Gastroesophageal sphincter (tissue), 3 donors: ENCODE measurements around the gene LRBA.
"Not testable (repeated sequence)": the region's sequence is repeated elsewhere in the genome, so short reads cannot be mapped to it uniquely, and the experiment has no call there.

ENCODE experiments used
- EP300 ChIP-seq: sonication (generic); formaldehyde crosslinking; IDR thresholded peaks from one replicate; pipeline ENCODE4 v1.6.1; 2017; ENCODE audit warnings: antibody characterized with exemption, mild to moderate bottlenecking
- TF ChIP-seq, protein P1 (sequence below), 4 experiments: fragments of 200-600 bp in 2 of 4; fragments of 450-650 bp in 2 of 4; sonication (generic) in 1 of 4; IDR thresholded peaks; one replicate each; pipeline ENCODE4 v1.5.1; 2017 to 2019; ENCODE audit warnings: antibody characterized with exemption in 4 of 4, mild to moderate bottlenecking in 2 of 4, moderate library complexity in 2 of 4

DNA sequence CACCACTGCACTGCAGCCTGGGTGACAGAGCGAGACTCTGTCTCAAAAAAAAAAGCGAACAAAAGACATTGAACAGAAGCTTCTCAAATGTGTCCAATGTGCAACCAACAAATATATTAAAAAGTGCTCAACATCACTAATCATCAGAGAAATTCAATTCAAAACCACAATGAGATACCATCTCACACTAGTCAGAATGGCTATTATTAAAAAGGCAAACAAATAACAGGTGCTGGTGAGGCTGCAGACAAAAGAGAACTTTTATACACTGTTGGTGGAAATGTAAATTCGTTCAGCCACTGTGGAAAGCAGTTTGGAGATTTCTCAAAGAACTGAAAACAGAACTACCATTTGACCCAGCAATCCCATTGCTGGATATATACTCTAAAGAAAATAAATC lies 477.2 kb downstream of the LRBA start:
- TF ChIP-seq, protein P1, sequence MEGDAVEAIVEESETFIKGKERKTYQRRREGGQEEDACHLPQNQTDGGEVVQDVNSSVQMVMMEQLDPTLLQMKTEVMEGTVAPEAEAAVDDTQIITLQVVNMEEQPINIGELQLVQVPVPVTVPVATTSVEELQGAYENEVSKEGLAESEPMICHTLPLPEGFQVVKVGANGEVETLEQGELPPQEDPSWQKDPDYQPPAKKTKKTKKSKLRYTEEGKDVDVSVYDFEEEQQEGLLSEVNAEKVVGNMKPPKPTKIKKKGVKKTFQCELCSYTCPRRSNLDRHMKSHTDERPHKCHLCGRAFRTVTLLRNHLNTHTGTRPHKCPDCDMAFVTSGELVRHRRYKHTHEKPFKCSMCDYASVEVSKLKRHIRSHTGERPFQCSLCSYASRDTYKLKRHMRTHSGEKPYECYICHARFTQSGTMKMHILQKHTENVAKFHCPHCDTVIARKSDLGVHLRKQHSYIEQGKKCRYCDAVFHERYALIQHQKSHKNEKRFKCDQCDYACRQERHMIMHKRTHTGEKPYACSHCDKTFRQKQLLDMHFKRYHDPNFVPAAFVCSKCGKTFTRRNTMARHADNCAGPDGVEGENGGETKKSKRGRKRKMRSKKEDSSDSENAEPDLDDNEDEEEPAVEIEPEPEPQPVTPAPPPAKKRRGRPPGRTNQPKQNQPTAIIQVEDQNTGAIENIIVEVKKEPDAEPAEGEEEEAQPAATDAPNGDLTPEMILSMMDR (IDR thresholded peaks at IDR 0.05) = not testable (repeated sequence)
- not testable (repeated sequence) for TF ChIP-seq EP300
